A673 (cell line): ENCODE results near the gene TCF25. TPM values are rescaled to one million over a fixed set of nuclear protein-coding genes. Genes with fewer than 3 reads are reported as not detected.

ENCODE experiments used
- BruUV-seq: library from RNA; stranded (reverse); fragments of 400-500 nt; replicated peaks from 2 replicates; lab custom pipeline; 2021; lab: Mats Ljungman, UMichigan
- CTCF ChIA-PET: fragments of 300-600 bp; sonication (Branson Sonifier 250); formaldehyde crosslinking; loops from one replicate; lab custom pipeline; 2022; ENCODE audit warnings: antibody characterized with exemption; lab: Charles Lee
- POLR2A ChIA-PET: fragments of 300-600 bp; sonication (Branson Sonifier 250); formaldehyde crosslinking; loops from one replicate; lab custom pipeline; 2022; ENCODE audit warnings: antibody characterized with exemption; ENCODE audit not compliant: low non-redundant PET; lab: Charles Lee
- DNase-seq: peaks from one replicate; pipeline ENCODE4 v3.0.0-alpha.2; 2015; ENCODE audit warnings: low spot score
- H3K27ac ChIP-seq: fragments of 200-600 bp; sonication (generic); 2 replicates; pipeline ENCODE4 v1.5.1; 2016; ENCODE audit warnings: mixed run types, low read depth, mild to moderate bottlenecking, mixed read lengths, antibody characterized with exemption, low read length; ENCODE audit not compliant: poor library complexity, severe bottlenecking
- H3K27me3 ChIP-seq: fragments of 200-600 bp; sonication (generic); replicated peaks from 2 replicates; pipeline ENCODE4 v1.6.1; 2017; ENCODE audit warnings: mixed run types, low read depth, mild to moderate bottlenecking, mixed read lengths, antibody characterized with exemption, low read length; ENCODE audit not compliant: insufficient read depth, poor library complexity
- H3K36me3 ChIP-seq: fragments of 200-600 bp; sonication (generic); 2 replicates; pipeline ENCODE4 v1.6.1; 2016; ENCODE audit warnings: mixed run types, mild to moderate bottlenecking, mixed read lengths, antibody characterized with exemption, low read length; ENCODE audit not compliant: insufficient read depth, poor library complexity, severe bottlenecking
- H3K4me1 ChIP-seq: fragments of 200-600 bp; sonication (generic); 2 replicates; pipeline ENCODE4 v1.6.1; 2017; ENCODE audit warnings: mixed run types, mild to moderate bottlenecking, mixed read lengths, antibody characterized with exemption, low read length; ENCODE audit not compliant: insufficient read depth, poor library complexity, severe bottlenecking
- H3K4me3 ChIP-seq: fragments of 200-600 bp; sonication (generic); 2 replicates; pipeline ENCODE4 v1.5.1; 2016; ENCODE audit warnings: low read depth, mixed run types, mild to moderate bottlenecking, mixed read lengths, low read length; ENCODE audit not compliant: poor library complexity, severe bottlenecking
- H3K9me3 ChIP-seq: fragments of 200-600 bp; sonication (generic); 2 replicates; pipeline ENCODE4 v1.6.1; 2016; ENCODE audit warnings: mixed run types, low read depth, mild to moderate bottlenecking, mixed read lengths, antibody characterized with exemption, low read length; ENCODE audit not compliant: poor library complexity, severe bottlenecking
- CTCF ChIP-seq: fragments of 300-800, 200-600 bp; sonication (generic); conservative IDR thresholded peaks from 2 replicates; pipeline ENCODE4 v1.5.1; 2017; ENCODE audit warnings: low read depth, mild to moderate bottlenecking, antibody characterized with exemption, low read length, moderate library complexity, mixed read lengths
- EZH2 ChIP-seq: fragments of 200-600 bp; sonication (generic); IDR thresholded peaks from 2 replicates; pipeline ENCODE4 v1.6.1; 2017; ENCODE audit warnings: borderline replicate concordance, low read depth, mild to moderate bottlenecking, mixed read lengths, antibody characterized with exemption, low read length; ENCODE audit not compliant: poor library complexity, severe bottlenecking
- intact Hi-C: fragments of 100-400 bp; cut with micrococcal nuclease; formaldehyde crosslinking; loops from one replicate; pipeline ENCODE4 v1.10.0; 2022; ENCODE audit not compliant: unreplicated experiment
- total RNA-seq: library from RNA; stranded (reverse); gene quantifications from 2 replicates; pipeline ENCODE4 v1.2.3, GENCODE V29; 2021

The TCF25 gene
- total RNA-seq, 1 experiment from 2014 or later, result 190 TPM

- CTCF ChIA-PET, result no interaction called here
- Histone ChIP-seq H3K4me3 (no peak overlapping the region), H3K4me1 (no peaks in the 10 kb centered on the region), H3K27ac (no peak overlapping the region), H3K27me3 (no peaks in the 10 kb centered on the region), H3K36me3 (peaks cover 69% of the 10 kb centered on the region), H3K9me3 (no peaks in the 10 kb centered on the region)
- DNase-seq, result no peak
- intact Hi-C loops, result no loop called here
- TF ChIP-seq EZH2 (no peak), CTCF (no peak)
- no TSS peak for BruUV-seq
- POLR2A ChIA-PET, result no interaction called here
Measured at GRCh38 chr16:89890886-89891657, 17.7 kb downstream of the TCF25 start.

GRCh38 chr16:89892055-89892630, 18.8 kb downstream of the TCF25 start:
- no peak for DNase-seq
- ChIA-PET CTCF (no interaction called here), POLR2A (no interaction called here)
- intact Hi-C loops, result no loop called here
- H3K27me3 ChIP-seq, result no peaks in the 10 kb centered on the region
- no peaks in the 10 kb centered on the region for H3K4me1 ChIP-seq
- TF ChIP-seq CTCF, result no peak
- no peak for TF ChIP-seq EZH2
- peaks cover 66% of the 10 kb centered on the region for H3K36me3 ChIP-seq
- BruUV-seq, result no TSS peak
- no peak overlapping the region for H3K4me3 ChIP-seq
- H3K9me3 ChIP-seq, result no peaks in the 10 kb centered on the region
- H3K27ac ChIP-seq, result no peak overlapping the region

- H3K36me3 ChIP-seq, result peaks cover 66% of the 10 kb centered on the region
- TF ChIP-seq EZH2, result no peak
- no peak for TF ChIP-seq CTCF
- ChIA-PET CTCF (no interaction called here), POLR2A (interaction anchor here (0.7 kb wide), 1 partner anchor 19 kb away, joined by 6 read pairs; the partner anchor contains the start of gene TCF25)
- H3K27ac ChIP-seq, result no peak overlapping the region
- DNase-seq, result no peak
- intact Hi-C loops, result no loop called here
- no peak overlapping the region for H3K4me3 ChIP-seq
- no peaks in the 10 kb centered on the region for H3K9me3 ChIP-seq
- no peaks in the 10 kb centered on the region for H3K27me3 ChIP-seq
- BruUV-seq, result no TSS peak
- no peaks in the 10 kb centered on the region for H3K4me1 ChIP-seq
Measured at GRCh38 chr16:89892635-89893034, 19.2 kb downstream of the TCF25 start.
